Skeletal muscle tissue (tissue), 4 donors: ENCODE data around the gene LHCGR. TPM values are rescaled to one million over a fixed set of nuclear protein-coding genes. Genes with fewer than 3 reads are reported as not detected.

Experiments
- H3K27ac ChIP-seq: one replicate; pipeline ENCODE4 v1.7.0; 2013; ENCODE audit warnings: mild to moderate bottlenecking, low read depth, low read length, inconsistent platforms
- H3K27me3 ChIP-seq, 3 donors: one replicate each; pipeline ENCODE4 v1.7.0; 2013; ENCODE audit warnings: low read length in 3 of 3; ENCODE audit not compliant: control insufficient read depth in 3 of 3, insufficient read depth in 3 of 3
- H3K36me3 ChIP-seq, 3 donors: one replicate each; pipeline ENCODE4 v1.7.0; 2013; ENCODE audit warnings: low read length in 3 of 3; ENCODE audit not compliant: control insufficient read depth in 3 of 3, insufficient read depth in 3 of 3
- H3K4me1 ChIP-seq, 3 donors: one replicate each; pipeline ENCODE4 v1.7.0; 2013; ENCODE audit warnings: low read length in 3 of 3, mild to moderate bottlenecking in 3 of 3; ENCODE audit not compliant: control insufficient read depth in 3 of 3, insufficient read depth in 3 of 3
- H3K4me3 ChIP-seq, 3 donors: one replicate each; pipeline ENCODE4 v1.7.0; 2013; ENCODE audit warnings: low read length in 3 of 3
- H3K9ac ChIP-seq, 3 donors: one replicate each; pipeline ENCODE4 v1.7.0; 2013; ENCODE audit warnings: low read length in 3 of 3, mild to moderate bottlenecking in 3 of 3, moderate library complexity in 2 of 3, low read depth in 1 of 3
- H3K9me3 ChIP-seq, 3 donors: one replicate each; pipeline ENCODE4 v1.7.0; 2013; ENCODE audit warnings: low read length in 3 of 3; ENCODE audit not compliant: control insufficient read depth in 3 of 3
- total RNA-seq: library from RNA; depleted of rRNA; stranded (reverse); fragments of >200 nt; gene quantifications from one replicate; pipeline ENCODE4 v1.2.3, GENCODE V29; 2014
- donor health status: Osteomylitis.

The LHCGR gene
- total RNA-seq, 1 donor from 2014 or later = 4.2 TPM

DNA sequence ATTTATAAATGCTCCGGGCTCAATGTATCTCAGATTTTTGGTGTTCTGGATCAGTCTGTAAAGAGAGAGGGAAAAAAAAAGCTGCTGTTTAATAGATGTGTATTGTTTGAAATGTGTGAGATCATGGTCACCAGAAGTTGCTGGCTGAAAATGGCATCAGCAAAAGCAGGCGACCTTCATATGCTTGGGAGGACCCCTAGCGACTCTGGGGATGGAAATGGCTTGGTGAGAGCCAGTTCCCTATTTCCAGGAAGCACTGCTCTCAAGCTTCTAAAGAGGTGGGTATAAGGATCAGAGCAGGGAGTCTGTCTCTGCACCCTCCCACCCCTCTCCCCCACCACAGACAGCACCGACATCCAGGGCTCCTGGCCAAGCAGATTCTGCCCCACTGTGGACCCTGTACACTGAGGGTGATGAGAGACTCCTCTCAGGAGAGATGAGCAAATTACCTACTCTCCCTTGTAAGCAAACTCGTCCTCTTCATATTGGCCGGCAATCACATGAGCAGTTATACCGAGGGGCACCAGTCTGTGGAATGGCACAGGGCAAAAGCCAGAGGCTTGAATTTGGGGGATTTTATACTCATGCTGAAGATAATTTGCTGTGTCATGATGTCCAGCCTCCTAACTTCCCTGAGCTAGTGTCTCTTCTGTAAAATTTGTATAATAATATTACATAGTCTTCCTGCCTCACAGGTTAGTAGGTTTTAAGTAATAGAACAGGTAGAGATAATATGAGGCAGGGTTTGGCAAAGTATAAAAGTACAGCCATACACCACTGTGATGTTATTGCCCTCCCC, 29.6 kb downstream of the LHCGR start:
- no peaks in the 10 kb centered on the region for H3K27me3 ChIP-seq
- H3K27ac ChIP-seq = no peak overlapping the region
- H3K9ac ChIP-seq = no peak overlapping the region
- no peaks in the 10 kb centered on the region for H3K4me1 ChIP-seq
- no peaks in the 10 kb centered on the region for H3K9me3 ChIP-seq
- H3K36me3 ChIP-seq = no peaks in the 10 kb centered on the region
- H3K4me3 ChIP-seq = no peak overlapping the region

- Histone ChIP-seq H3K4me3 (no peak overlapping the region), H3K4me1 (no peaks in the 10 kb centered on the region), H3K36me3 (no peaks in the 10 kb centered on the region), H3K9ac (no peak overlapping the region), H3K27ac (no peak overlapping the region), H3K27me3 (no peaks in the 10 kb centered on the region), H3K9me3 (no peaks in the 10 kb centered on the region)
These were observed 31.2 kb downstream of the LHCGR start for GRCh38 chr2:48724278-48724677.

- H3K9me3 ChIP-seq = no peaks in the 10 kb centered on the region
- no peak overlapping the region for H3K27ac ChIP-seq
- H3K4me3 ChIP-seq = no peak overlapping the region
- no peaks in the 10 kb centered on the region for H3K36me3 ChIP-seq
- no peaks in the 10 kb centered on the region for H3K4me1 ChIP-seq
- no peaks in the 10 kb centered on the region for H3K27me3 ChIP-seq
- no peak overlapping the region for H3K9ac ChIP-seq
These were observed 32.4 kb downstream of the LHCGR start for GRCh38 chr2:48723129-48723528.

DNA sequence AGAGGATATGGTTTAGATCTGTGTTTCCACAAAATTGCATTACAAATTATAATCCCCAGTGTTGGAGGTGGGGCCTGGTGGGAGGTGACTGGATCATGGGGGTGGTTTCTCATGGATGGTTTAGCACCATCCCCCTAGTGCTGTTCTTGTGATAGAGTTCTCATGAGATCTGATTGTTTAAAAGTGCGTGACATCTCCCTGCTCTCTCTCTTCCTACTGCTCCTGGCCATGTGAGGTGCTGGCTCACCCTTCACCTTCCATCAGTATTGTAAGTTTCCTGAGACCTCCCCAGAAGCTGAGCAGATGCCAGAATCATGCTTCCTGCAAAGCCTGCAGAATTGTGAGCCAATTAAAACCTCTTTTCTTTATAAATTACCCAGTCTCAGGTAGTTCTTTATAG, 33.1 kb downstream of the LHCGR start:
- no peak overlapping the region for H3K9ac ChIP-seq
- no peaks in the 10 kb centered on the region for H3K4me1 ChIP-seq
- H3K36me3 ChIP-seq = no peaks in the 10 kb centered on the region
- H3K27me3 ChIP-seq = no peaks in the 10 kb centered on the region
- H3K4me3 ChIP-seq = no peak overlapping the region
- no peak overlapping the region for H3K27ac ChIP-seq
- no peaks in the 10 kb centered on the region for H3K9me3 ChIP-seq

DNA sequence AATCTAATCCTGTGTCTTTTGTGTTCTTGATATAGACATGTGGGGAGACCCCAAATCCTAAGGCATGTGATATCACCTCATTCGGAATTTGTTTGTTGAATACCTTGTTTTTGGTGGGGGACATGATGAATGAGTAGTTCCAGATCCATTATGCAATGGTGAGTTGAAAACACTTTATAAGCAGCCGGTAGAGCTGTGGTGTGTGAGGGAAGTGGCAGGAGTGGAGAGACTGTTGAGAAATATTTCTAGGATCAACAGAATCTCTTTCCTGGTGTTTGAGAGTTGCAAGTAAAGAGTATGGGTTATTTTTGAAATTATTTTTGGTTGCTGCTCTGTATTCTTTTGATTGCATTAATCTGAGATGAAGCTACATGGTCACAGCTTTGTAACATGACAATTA, 34.4 kb downstream of the LHCGR start:
- H3K4me1 ChIP-seq = no peaks in the 10 kb centered on the region
- H3K36me3 ChIP-seq = no peaks in the 10 kb centered on the region
- H3K4me3 ChIP-seq = no peak overlapping the region
- no peaks in the 10 kb centered on the region for H3K9me3 ChIP-seq
- no peak overlapping the region for H3K27ac ChIP-seq
- H3K9ac ChIP-seq = no peak overlapping the region
- no peaks in the 10 kb centered on the region for H3K27me3 ChIP-seq

GRCh38 chr2:48719480-48720177, 35.9 kb downstream of the LHCGR start:
- Histone ChIP-seq H3K27me3 (no peaks in the 10 kb centered on the region), H3K9ac (no peak overlapping the region), H3K9me3 (no peaks in the 10 kb centered on the region), H3K27ac (no peak overlapping the region), H3K4me3 (no peak overlapping the region), H3K36me3 (no peaks in the 10 kb centered on the region), H3K4me1 (peaks cover 0 to 4% (median 0%) of the 10 kb centered on the region in 3 donors)

DNA sequence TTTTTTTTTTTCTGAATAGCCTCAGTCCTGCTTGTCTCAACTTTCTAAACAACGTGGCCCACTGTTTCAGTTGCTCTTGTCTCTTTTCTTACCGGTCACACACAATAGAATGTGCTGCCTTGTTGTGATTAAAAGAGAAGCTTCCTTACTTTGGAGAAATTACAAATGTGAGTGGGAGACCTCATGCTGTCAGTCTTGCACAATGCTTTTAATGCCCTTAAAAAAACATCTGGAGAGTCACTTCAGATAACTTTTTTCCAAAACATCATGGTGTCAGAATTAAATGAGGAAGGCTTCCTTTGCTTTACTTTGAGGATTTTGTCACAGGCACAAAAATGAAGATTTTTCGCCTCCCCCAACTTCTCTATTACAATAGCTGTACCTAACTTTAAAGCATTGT, 37.7 kb downstream of the LHCGR start:
- Histone ChIP-seq H3K9ac (no peak overlapping the region), H3K36me3 (no peaks in the 10 kb centered on the region), H3K27me3 (no peaks in the 10 kb centered on the region), H3K27ac (no peak overlapping the region), H3K4me3 (no peak overlapping the region), H3K4me1 (peaks cover 0 to 4% (median 0%) of the 10 kb centered on the region in 3 donors), H3K9me3 (no peaks in the 10 kb centered on the region)

- no peaks in the 10 kb centered on the region for H3K9me3 ChIP-seq
- H3K4me1 ChIP-seq = peaks cover 0 to 4% (median 0%) of the 10 kb centered on the region in 3 donors
- no peaks in the 10 kb centered on the region for H3K36me3 ChIP-seq
- no peak overlapping the region for H3K27ac ChIP-seq
- H3K27me3 ChIP-seq = no peaks in the 10 kb centered on the region
- no peak overlapping the region for H3K4me3 ChIP-seq
- H3K9ac ChIP-seq = no peak overlapping the region
These were observed 39.6 kb downstream of the LHCGR start for GRCh38 chr2:48715956-48716355.

GRCh38 chr2:48715042-48715899, 40.3 kb downstream of the LHCGR start:
- H3K4me3 ChIP-seq = no peak overlapping the region
- H3K27ac ChIP-seq = no peak overlapping the region
- no peaks in the 10 kb centered on the region for H3K27me3 ChIP-seq
- no peaks in the 10 kb centered on the region for H3K36me3 ChIP-seq
- no peak overlapping the region for H3K9ac ChIP-seq
- H3K4me1 ChIP-seq = peaks cover 0 to 4% (median 0%) of the 10 kb centered on the region in 3 donors
- no peaks in the 10 kb centered on the region for H3K9me3 ChIP-seq
